ENCODE measurements around the gene TBL3. TPM values are rescaled to one million over a fixed set of nuclear protein-coding genes. Genes with fewer than 3 reads are reported as not detected.

TBL3 gene
- total and polyA plus RNA-seq, 2 donors (not counting 1 experiment from before 2014, with no cell fraction given): 31.9 to 52.2 TPM

GRCh38 chr16:1975432-1976215 is 3.8 kb downstream of the TBL3 start:
- 97% methylated on average over 31 of the region's 33 CpGs for WGBS (ENCODE audit: insufficient coverage)
- peaks cover 21% of the 10 kb centered on the region for H3K4me1 Mint-ChIP-seq
- H3K4me3 ChIP-seq (ENCODE audit: control extremely low read depth in 1 of 5, extremely low read depth in 1 of 5, insufficient read depth in 1 of 5, low read depth in 2 of 5, low read length in 4 of 5): no peak overlapping the region
- peaks cover 48% of the 10 kb centered on the region for H4K20me1 ChIP-seq (ENCODE audit: control insufficient read depth, insufficient read depth, low read length, poor library complexity, severe bottlenecking)
- H3K27ac Mint-ChIP-seq: no peak overlapping the region
- H3K9me3 ChIP-seq (ENCODE audit: control extremely low read depth in 1 of 3, control insufficient read depth in 2 of 3, insufficient read depth in 1 of 3, low read length in 2 of 3): peaks cover 0 to 6% (median 0%) of the 10 kb centered on the region in 3 donors
- no peak for DNase-seq
- peaks cover 40% of the 10 kb centered on the region for H3K79me2 ChIP-seq (ENCODE audit: control insufficient read depth, insufficient read depth, low read length)
- H3K9me3 Mint-ChIP-seq (ENCODE audit: insufficient read depth): no peaks in the 10 kb centered on the region
- intact Hi-C loops (cut with micrococcal nuclease): no loop called here
- CTCF ChIA-PET: no interaction called here
- peaks cover 9 to 31% of the 10 kb centered on the region in 2 donors for H3K4me1 ChIP-seq (ENCODE audit: control insufficient read depth in 2 of 2, insufficient read depth in 2 of 2, low read length in 2 of 2)
- H3K9ac ChIP-seq (ENCODE audit: low read length): no peak overlapping the region
- no peak overlapping the region for H2AFZ ChIP-seq (ENCODE audit: insufficient read depth, low read depth, low read length, poor library complexity, severe bottlenecking)
- ATAC-seq (ENCODE audit: low read depth): no peak
- TF ChIP-seq EZH2 (IDR thresholded peaks at IDR 0.05; ENCODE audit: borderline replicate concordance, insufficient read depth, low read depth, low read length, poor library complexity, severe bottlenecking) (no peak), CTCF (IDR thresholded peaks at IDR 0.05) (no peak)
- peaks cover 0 to 42% (median 7%) of the 10 kb centered on the region in 4 experiments for H3K27me3 ChIP-seq (replicated peaks in 1 of 4; ENCODE audit: control extremely low read depth in 1 of 4, control insufficient read depth in 3 of 4, insufficient read depth in 4 of 4, low read length in 3 of 4)
- no peak overlapping the region for H3K4me2 ChIP-seq (replicated peaks; ENCODE audit: low read depth, low read length, poor library complexity, severe bottlenecking)
- no peak overlapping the region for H3K27ac ChIP-seq (ENCODE audit: low read length in 2 of 2)
- peaks cover 0 to 42% of the 10 kb centered on the region in 2 experiments for H3K36me3 ChIP-seq (replicated peaks in 1 of 2; ENCODE audit: control extremely low read depth in 1 of 2, control insufficient read depth in 1 of 2, extremely low read depth in 1 of 2, insufficient read depth in 2 of 2, low read length in 1 of 2)
- H3K4me3 Mint-ChIP-seq: no peak overlapping the region
- H3K27me3 Mint-ChIP-seq: no peaks in the 10 kb centered on the region
- POLR2A ChIA-PET: interaction anchor here (0.5 to 1.8 kb wide), 2 partner anchors 11 to 36 kb away, joined by 5 to 7 read pairs; partner anchors contain the start of gene RPS2

GRCh38 chr16:1976216-1976520 is 4.3 kb downstream of the TBL3 start:
- intact Hi-C loops (cut with micrococcal nuclease): no loop called here
- ATAC-seq (ENCODE audit: low read depth) (no peak), DNase-seq (no peak)
- H3K4me3 Mint-ChIP-seq: no peak overlapping the region
- Histone ChIP-seq H4K20me1 (ENCODE audit: control insufficient read depth, insufficient read depth, low read length, poor library complexity, severe bottlenecking) (peaks cover 48% of the 10 kb centered on the region), H3K79me2 (ENCODE audit: control insufficient read depth, insufficient read depth, low read length) (peaks cover 35% of the 10 kb centered on the region), H3K4me2 (replicated peaks; ENCODE audit: low read depth, low read length, poor library complexity, severe bottlenecking) (no peak overlapping the region), H3K27me3 (replicated peaks in 1 of 4; ENCODE audit: control extremely low read depth in 1 of 4, control insufficient read depth in 3 of 4, insufficient read depth in 4 of 4, low read length in 3 of 4) (peaks cover 0 to 47% (median 11%) of the 10 kb centered on the region in 4 experiments), H2AFZ (ENCODE audit: insufficient read depth, low read depth, low read length, poor library complexity, severe bottlenecking) (no peak overlapping the region), H3K9ac (ENCODE audit: low read length) (no peak overlapping the region), H3K36me3 (replicated peaks in 1 of 2; ENCODE audit: control extremely low read depth in 1 of 2, control insufficient read depth in 1 of 2, extremely low read depth in 1 of 2, insufficient read depth in 2 of 2, low read length in 1 of 2) (peaks cover 0 to 42% of the 10 kb centered on the region in 2 experiments), H3K9me3 (ENCODE audit: control extremely low read depth in 1 of 3, control insufficient read depth in 2 of 3, insufficient read depth in 1 of 3, low read length in 2 of 3) (peaks cover 0 to 6% (median 0%) of the 10 kb centered on the region in 3 donors), H3K4me3 (ENCODE audit: control extremely low read depth in 1 of 5, extremely low read depth in 1 of 5, insufficient read depth in 1 of 5, low read depth in 2 of 5, low read length in 4 of 5) (no peak overlapping the region), H3K27ac (ENCODE audit: low read length in 2 of 2) (no peak overlapping the region), H3K4me1 (ENCODE audit: control insufficient read depth in 2 of 2, insufficient read depth in 2 of 2, low read length in 2 of 2) (peaks cover 10 to 26% of the 10 kb centered on the region in 2 donors)
- CTCF ChIA-PET: no interaction called here
- no peak for TF ChIP-seq CTCF (IDR thresholded peaks at IDR 0.05)
- TF ChIP-seq EZH2 (IDR thresholded peaks at IDR 0.05; ENCODE audit: borderline replicate concordance, insufficient read depth, low read depth, low read length, poor library complexity, severe bottlenecking): no peak
- no peak overlapping the region for H3K27ac Mint-ChIP-seq
- no peaks in the 10 kb centered on the region for H3K9me3 Mint-ChIP-seq (ENCODE audit: insufficient read depth)
- H3K4me1 Mint-ChIP-seq: peaks cover 18% of the 10 kb centered on the region
- POLR2A ChIA-PET: interaction anchor here (1.8 kb wide), 1 partner anchor 12 kb away, joined by 7 read pairs; the partner anchor contains the start of gene RPS2
- H3K27me3 Mint-ChIP-seq: no peaks in the 10 kb centered on the region
- WGBS (ENCODE audit: insufficient coverage): 100% methylated on average over 7 of the region's 8 CpGs
